ENCODE data around the gene LSM6. TPM values are rescaled to one million over a fixed set of nuclear protein-coding genes. Genes with fewer than 3 reads are reported as not detected.

The LSM6 gene
- polyA plus RNA-seq, 1 of the 3 experiments (the other 2 are of a cell fraction): 32.5 TPM

DNA sequence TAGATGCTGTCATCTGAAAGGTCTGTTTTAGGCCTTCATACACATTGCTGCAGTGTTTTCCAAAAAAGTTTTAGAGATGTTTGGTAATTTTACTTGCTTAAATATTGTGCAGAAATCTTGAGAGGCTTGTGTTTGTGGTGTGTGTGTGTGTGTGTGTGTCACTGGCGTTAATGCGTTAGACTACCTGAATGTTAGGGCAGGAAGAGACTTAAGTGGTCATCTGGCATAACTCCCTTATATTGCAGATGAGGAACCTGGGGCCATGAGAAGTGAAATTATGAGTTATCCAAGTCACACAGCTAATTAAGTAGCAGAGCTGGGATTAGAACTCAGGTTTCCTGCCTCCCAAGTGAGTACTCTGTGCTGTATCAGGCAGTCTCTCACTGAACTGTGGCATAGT, 1.4 kb downstream of the LSM6 start:
- Histone ChIP-seq H2AFZ (ENCODE audit: low read depth) (no peak overlapping the region), H3K4me1 (ENCODE audit: control insufficient read depth in 1 of 2, insufficient read depth in 2 of 2, low read depth in 1 of 2, low read length in 1 of 2) (peaks cover 0 to 11% of the 10 kb centered on the region in 2 experiments; a peak in 2 of 4 replicates), H3K9me3 (no peaks in the 10 kb centered on the region), H3K9ac (peak overlapping the region; percentile 98; the same call in 1 of the 2 replicates), H3K27ac (ENCODE audit: low read depth in 2 of 2, low read length in 1 of 2) (no peak overlapping the region), H3F3A (replicated peaks; ENCODE audit: insufficient read depth) (no peaks in the 10 kb centered on the region), H4K20me1 (ENCODE audit: insufficient read depth) (peaks cover 13% of the 10 kb centered on the region; the same call in 1 of the 2 replicates), H3K4me3 (ENCODE audit: low read depth in 2 of 2, low read length in 1 of 2) (peak overlapping the region; percentile 90 to 96; a peak in 3 of 4 replicates), H3K9me2 (no peaks in the 10 kb centered on the region), H3K27me3 (ENCODE audit: insufficient read depth) (no peaks in the 10 kb centered on the region), H3K36me3 (replicated peaks in 1 of 2; ENCODE audit: control insufficient read depth in 1 of 2, insufficient read depth in 2 of 2, low read length in 1 of 2) (peaks cover 8% of the 10 kb centered on the region in 2 experiments), H3K4me2 (peak overlapping the region; percentile 77), H3K79me2 (ENCODE audit: insufficient read depth) (peaks cover 62% of the 10 kb centered on the region)
- CTCF ChIA-PET: no interaction called here
- TF ChIP-seq ZBTB33 (IDR thresholded peaks at IDR 0.05; ENCODE audit: borderline replicate concordance, low read depth) (no peak), EP300 (IDR thresholded peaks at IDR 0.05; ENCODE audit: borderline replicate concordance in 1 of 2, low read depth in 1 of 2, low read length in 1 of 2) (no peak)
- TF ChIP-seq, protein P1, sequence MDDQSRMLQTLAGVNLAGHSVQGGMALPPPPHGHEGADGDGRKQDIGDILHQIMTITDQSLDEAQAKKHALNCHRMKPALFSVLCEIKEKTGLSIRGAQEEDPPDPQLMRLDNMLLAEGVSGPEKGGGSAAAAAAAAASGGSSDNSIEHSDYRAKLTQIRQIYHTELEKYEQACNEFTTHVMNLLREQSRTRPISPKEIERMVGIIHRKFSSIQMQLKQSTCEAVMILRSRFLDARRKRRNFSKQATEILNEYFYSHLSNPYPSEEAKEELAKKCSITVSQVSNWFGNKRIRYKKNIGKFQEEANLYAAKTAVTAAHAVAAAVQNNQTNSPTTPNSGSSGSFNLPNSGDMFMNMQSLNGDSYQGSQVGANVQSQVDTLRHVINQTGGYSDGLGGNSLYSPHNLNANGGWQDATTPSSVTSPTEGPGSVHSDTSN (IDR thresholded peaks at IDR 0.05): no peak
- WGBS (ENCODE audit: low lambda C conversion rate): 83% methylated on average over 2 of the region's 2 CpGs
- POLR2A ChIA-PET: interaction anchor here (0.7 kb wide), 1 partner anchor 277 kb away, joined by 3 read pairs; no protein-coding TSS in a partner anchor
- no peak for DNase-seq

DNA sequence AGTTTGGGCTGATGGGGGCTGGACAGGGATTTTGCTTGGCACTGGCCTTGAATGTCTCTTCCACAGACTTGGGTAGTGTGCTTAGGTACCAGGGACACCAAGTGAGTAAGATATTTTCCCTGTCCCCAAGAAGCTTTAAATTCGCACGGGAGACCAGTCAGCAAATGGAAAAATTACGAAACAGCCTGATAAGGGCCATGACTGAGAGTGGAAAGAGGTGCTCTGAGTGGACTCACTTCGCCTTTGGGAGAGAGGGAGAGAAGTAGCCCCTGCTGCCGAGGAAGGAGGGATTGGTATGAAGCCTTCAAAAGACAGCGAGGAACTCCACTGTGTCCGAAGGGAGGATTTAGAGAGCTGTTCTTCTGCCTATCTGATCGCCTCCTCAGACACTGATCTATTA, 2.6 kb downstream of the LSM6 start:
- H3K4me2 ChIP-seq: no peak overlapping the region
- no peaks in the 10 kb centered on the region for H3F3A ChIP-seq (replicated peaks; ENCODE audit: insufficient read depth)
- WGBS (ENCODE audit: low lambda C conversion rate): 80% methylated on average over 8 of the region's 8 CpGs
- TF ChIP-seq USF2 (IDR thresholded peaks at IDR 0.05; ENCODE audit: borderline replicate concordance, low read depth, low read length): no peak
- no peak for TF ChIP-seq TEAD4 (IDR thresholded peaks at IDR 0.05; ENCODE audit: borderline replicate concordance, insufficient read depth)
- no peaks in the 10 kb centered on the region for H3K27me3 ChIP-seq (ENCODE audit: insufficient read depth)
- no peak overlapping the region for H3K4me3 ChIP-seq (ENCODE audit: low read depth in 2 of 2, low read length in 1 of 2)
- H3K27ac ChIP-seq (ENCODE audit: low read depth in 2 of 2, low read length in 1 of 2): no peak overlapping the region
- no peaks in the 10 kb centered on the region for H3K9me3 ChIP-seq
- peaks cover 0 to 11% of the 10 kb centered on the region in 2 experiments; a peak in 2 of 4 replicates for H3K4me1 ChIP-seq (ENCODE audit: control insufficient read depth in 1 of 2, insufficient read depth in 2 of 2, low read depth in 1 of 2, low read length in 1 of 2)
- DNase-seq: no peak
- H3K9ac ChIP-seq: no peak overlapping the region
- peaks cover 13% of the 10 kb centered on the region; the same call in 1 of the 2 replicates for H4K20me1 ChIP-seq (ENCODE audit: insufficient read depth)
- peaks cover 9 to 12% of the 10 kb centered on the region in 2 experiments for H3K36me3 ChIP-seq (replicated peaks in 1 of 2; ENCODE audit: control insufficient read depth in 1 of 2, insufficient read depth in 2 of 2, low read length in 1 of 2)
- no peaks in the 10 kb centered on the region for H3K9me2 ChIP-seq
- peaks cover 75% of the 10 kb centered on the region for H3K79me2 ChIP-seq (ENCODE audit: insufficient read depth)
- POLR2A ChIA-PET: no interaction called here
- H2AFZ ChIP-seq (ENCODE audit: low read depth): no peak overlapping the region
- CTCF ChIA-PET: no interaction called here

All from SK-N-SH (cell line).